ENCODE measurements around the gene NUTM1. TPM values are rescaled to one million over a fixed set of nuclear protein-coding genes. Genes with fewer than 3 reads are reported as not detected.

NUTM1 gene
- total and polyA plus RNA-seq, 2 of the 13 experiments (the other 11 are each of a cell fraction or from before 2014, with no cell fraction given): not detected

- TF ChIP-seq HOMEZ (CRISPR knock-in tag; IDR thresholded peaks at IDR 0.05; ENCODE audit: low read depth) (peak; percentile 76; the same call in 1 of the 2 replicates), GMEB1 (CRISPR knock-in tag; IDR thresholded peaks at IDR 0.05; ENCODE audit: borderline replicate concordance) (0 out of 2 replicates have a peak, but pooled peaks have one; percentile 20), IRF1 (CRISPR knock-in tag; IDR thresholded peaks at IDR 0.05; ENCODE audit: low read depth) (no peak), SIN3A (IDR thresholded peaks at IDR 0.05; ENCODE audit: borderline replicate concordance, low read depth, low read length) (no peak; the same call in 1 of the 2 replicates), ELF4 (CRISPR knock-in tag; IDR thresholded peaks at IDR 0.05; ENCODE audit: borderline replicate concordance) (0 out of 2 replicates have a peak, but pooled peaks have one; percentile 28), ARID5B (CRISPR knock-in tag; IDR thresholded peaks at IDR 0.05) (no peak), SATB2 (CRISPR knock-in tag; IDR thresholded peaks at IDR 0.05) (0 out of 2 replicates have a peak, but pooled peaks have one; percentile 10), ZMYM4 (CRISPR knock-in tag; IDR thresholded peaks at IDR 0.05) (0 out of 2 replicates have a peak, but pooled peaks have one; percentile 42), ZNF557 (CRISPR knock-in tag; IDR thresholded peaks at IDR 0.05) (no peak), BHLHE40 (IDR thresholded peaks at IDR 0.05; ENCODE audit: low read length) (peak; percentile 88), MIXL1 (CRISPR knock-in tag; IDR thresholded peaks at IDR 0.05) (no peak), ELF1 (CRISPR knock-in tag; IDR thresholded peaks at IDR 0.05) (peak; percentile 59), ZKSCAN5 (CRISPR knock-in tag; IDR thresholded peaks at IDR 0.05) (no peak), CEBPZ (IDR thresholded peaks at IDR 0.05; ENCODE audit: low read length) (no peak), PITX1 (CRISPR knock-in tag; IDR thresholded peaks at IDR 0.05) (peak; percentile 86), GZF1 (CRISPR knock-in tag; IDR thresholded peaks at IDR 0.05) (no peak), ZFP41 (CRISPR knock-in tag; IDR thresholded peaks at IDR 0.05; ENCODE audit: borderline replicate concordance) (no peak), ZNF335 (CRISPR knock-in tag; IDR thresholded peaks at IDR 0.05) (no peak)
Observed at GRCh38 chr15:34318277-34319079, 24.6 kb upstream of the NUTM1 start (continued).
